ENCODE measurements around the gene EHBP1L1.

DNA sequence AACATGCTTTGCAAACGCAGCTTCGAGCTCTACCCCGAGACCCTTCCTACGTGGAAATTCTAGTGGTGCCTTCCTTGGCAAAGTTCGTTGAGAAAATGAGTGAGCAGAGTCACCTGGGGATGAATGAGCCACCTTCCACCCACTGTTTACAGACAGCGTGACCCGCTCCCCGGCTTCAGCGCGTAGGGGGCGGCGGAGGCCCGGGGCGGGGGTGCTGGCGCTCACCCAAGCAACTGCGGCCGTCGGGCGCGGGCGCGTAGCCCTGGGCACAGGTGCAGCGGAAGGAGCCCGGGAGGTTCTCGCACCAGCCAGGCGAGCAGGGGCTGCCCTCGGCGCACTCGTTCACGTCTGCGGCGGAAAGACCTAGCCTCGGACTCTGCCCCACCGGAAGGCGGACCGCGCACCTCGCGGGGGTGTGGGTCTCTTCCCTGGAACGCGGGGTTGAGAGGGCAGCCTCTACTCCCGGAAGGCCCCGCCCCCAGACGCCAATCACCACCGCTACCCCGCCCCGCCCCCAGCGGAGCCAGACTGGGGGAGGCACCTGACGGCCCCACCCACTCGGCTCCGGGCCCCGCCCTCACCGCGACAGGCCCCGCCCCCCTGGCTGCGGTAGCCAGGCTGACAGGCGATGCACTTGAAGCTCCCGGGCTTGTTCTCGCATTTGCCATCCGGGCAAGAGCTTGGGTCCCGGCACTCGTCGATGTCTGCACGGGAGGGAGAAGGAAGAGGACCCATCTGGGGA is 29.5 kb upstream of the EHBP1L1 start:
- TF ChIP-seq, protein P1, sequence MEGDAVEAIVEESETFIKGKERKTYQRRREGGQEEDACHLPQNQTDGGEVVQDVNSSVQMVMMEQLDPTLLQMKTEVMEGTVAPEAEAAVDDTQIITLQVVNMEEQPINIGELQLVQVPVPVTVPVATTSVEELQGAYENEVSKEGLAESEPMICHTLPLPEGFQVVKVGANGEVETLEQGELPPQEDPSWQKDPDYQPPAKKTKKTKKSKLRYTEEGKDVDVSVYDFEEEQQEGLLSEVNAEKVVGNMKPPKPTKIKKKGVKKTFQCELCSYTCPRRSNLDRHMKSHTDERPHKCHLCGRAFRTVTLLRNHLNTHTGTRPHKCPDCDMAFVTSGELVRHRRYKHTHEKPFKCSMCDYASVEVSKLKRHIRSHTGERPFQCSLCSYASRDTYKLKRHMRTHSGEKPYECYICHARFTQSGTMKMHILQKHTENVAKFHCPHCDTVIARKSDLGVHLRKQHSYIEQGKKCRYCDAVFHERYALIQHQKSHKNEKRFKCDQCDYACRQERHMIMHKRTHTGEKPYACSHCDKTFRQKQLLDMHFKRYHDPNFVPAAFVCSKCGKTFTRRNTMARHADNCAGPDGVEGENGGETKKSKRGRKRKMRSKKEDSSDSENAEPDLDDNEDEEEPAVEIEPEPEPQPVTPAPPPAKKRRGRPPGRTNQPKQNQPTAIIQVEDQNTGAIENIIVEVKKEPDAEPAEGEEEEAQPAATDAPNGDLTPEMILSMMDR (conservative IDR thresholded peaks at IDR 0.05 in 1 of 2, IDR thresholded peaks at IDR 0.05 in 1 of 2; ENCODE audit: extremely low read depth in 1 of 2, insufficient read depth in 1 of 2, low read depth in 1 of 2, low read length in 2 of 2): no peak
- TF ChIP-seq EZH2 (IDR thresholded peaks at IDR 0.05; ENCODE audit: borderline replicate concordance, low read length): no peak
